T-helper 1 cell treated with Interleukin-12 subunit alpha and Interleukin-12 subunit beta and Interleukin-4 antibody, amounts not matched to agents 30 μg/mL and 1 μg/mL, for 36 hours (primary cell): ENCODE measurements around the gene ARID3C.

ENCODE experiments used
- H3K27ac Mint-ChIP-seq: one replicate; pipeline ENCODE4 v1.8.0; 2021; ENCODE audit warnings: mild to moderate bottlenecking, mixed read lengths
- H3K27me3 Mint-ChIP-seq: one replicate; pipeline ENCODE4 v1.8.0; 2021; ENCODE audit warnings: low read depth, mixed read lengths
- H3K36me3 Mint-ChIP-seq: one replicate; pipeline ENCODE4 v1.8.0; 2021; ENCODE audit warnings: low read depth, mixed read lengths
- H3K4me1 Mint-ChIP-seq: one replicate; pipeline ENCODE4 v1.8.0; 2021; ENCODE audit warnings: low read depth, mixed read lengths
- H3K4me3 Mint-ChIP-seq: one replicate; pipeline ENCODE4 v1.8.0; 2021; ENCODE audit warnings: mild to moderate bottlenecking, moderate library complexity, mixed read lengths
- H3K9me3 Mint-ChIP-seq: one replicate; pipeline ENCODE4 v1.8.0; 2021; ENCODE audit warnings: mixed read lengths

Gene ARID3C

GRCh38 chr9:34625186-34625486 is 3.7 kb downstream of the ARID3C start:
- Mint-ChIP-seq H3K4me3 (no peak overlapping the region), H3K4me1 (peaks cover 21% of the 10 kb centered on the region), H3K27me3 (peaks cover 75% of the 10 kb centered on the region), H3K36me3 (peaks cover 9% of the 10 kb centered on the region), H3K27ac (no peak overlapping the region), H3K9me3 (no peaks in the 10 kb centered on the region)

- Mint-ChIP-seq H3K4me1 (peaks cover 24% of the 10 kb centered on the region), H3K4me3 (no peak overlapping the region), H3K27ac (no peak overlapping the region), H3K9me3 (no peaks in the 10 kb centered on the region), H3K27me3 (peaks cover 70% of the 10 kb centered on the region), H3K36me3 (peaks cover 9% of the 10 kb centered on the region)
Observed at GRCh38 chr9:34624475-34625185, 4.2 kb downstream of the ARID3C start.

GRCh38 chr9:34623374-34624235 is 5.3 kb downstream of the ARID3C start:
- Mint-ChIP-seq H3K4me3 (no peak overlapping the region), H3K9me3 (no peaks in the 10 kb centered on the region), H3K36me3 (peaks cover 9% of the 10 kb centered on the region), H3K4me1 (peaks cover 27% of the 10 kb centered on the region), H3K27me3 (peaks cover 62% of the 10 kb centered on the region), H3K27ac (no peak overlapping the region)

GRCh38 chr9:34620061-34620994 is 8.5 kb downstream of the ARID3C start, which contains the start of gene DCTN3:
DCTN3 (minus strand) TSS chr9:34620495; CDS start chr9:34620464, 31 bp downstream.
- H3K9me3 Mint-ChIP-seq, result no peaks in the 10 kb centered on the region
- H3K4me1 Mint-ChIP-seq, result peaks cover 21% of the 10 kb centered on the region
- H3K4me3 Mint-ChIP-seq, result peak within 1 kb of the TSS; percentile 91
- H3K36me3 Mint-ChIP-seq, result peaks cover 26% of the 10 kb centered on the region
- peaks cover 31% of the 10 kb centered on the region for H3K27me3 Mint-ChIP-seq
- peak within 1 kb of the TSS; percentile 69 for H3K27ac Mint-ChIP-seq

- H3K27ac Mint-ChIP-seq, result no peak overlapping the region
- H3K27me3 Mint-ChIP-seq, result no peaks in the 10 kb centered on the region
- peaks cover 26% of the 10 kb centered on the region for H3K4me1 Mint-ChIP-seq
Observed at GRCh38 chr9:34615132-34615531, 13.7 kb downstream of the ARID3C start.

GRCh38 chr9:34612788-34613390 is 16.0 kb downstream of the ARID3C start:
- Mint-ChIP-seq H3K4me3 (peak overlapping the region; percentile 92), H3K36me3 (peaks cover 20% of the 10 kb centered on the region), H3K9me3 (no peaks in the 10 kb centered on the region), H3K27me3 (no peaks in the 10 kb centered on the region), H3K27ac (peak overlapping the region; percentile 82), H3K4me1 (peaks cover 17% of the 10 kb centered on the region)

More at GRCh38 chr9:34615132-34615531, 13.7 kb downstream of the ARID3C start:
- no peak overlapping the region for H3K4me3 Mint-ChIP-seq
- H3K36me3 Mint-ChIP-seq, result peaks cover 26% of the 10 kb centered on the region
- H3K9me3 Mint-ChIP-seq, result no peaks in the 10 kb centered on the region

GRCh38 chr9:34611811-34612787 is 16.8 kb downstream of the ARID3C start, which contains the start of gene RPP25L:
RPP25L (minus strand) TSS chr9:34612097; CDS start chr9:34611296, 801 bp downstream.
- Mint-ChIP-seq H3K4me1 (peaks cover 17% of the 10 kb centered on the region), H3K4me3 (peak within 1 kb of the TSS; percentile 92), H3K9me3 (no peaks in the 10 kb centered on the region), H3K36me3 (peaks cover 14% of the 10 kb centered on the region), H3K27me3 (no peaks in the 10 kb centered on the region), H3K27ac (peak within 1 kb of the TSS; percentile 91)

- peaks cover 8% of the 10 kb centered on the region for H3K36me3 Mint-ChIP-seq
- peaks cover 17% of the 10 kb centered on the region for H3K4me1 Mint-ChIP-seq
- H3K4me3 Mint-ChIP-seq, result peak overlapping the region; percentile 92
- H3K9me3 Mint-ChIP-seq, result no peaks in the 10 kb centered on the region
- no peaks in the 10 kb centered on the region for H3K27me3 Mint-ChIP-seq
- peak overlapping the region; percentile 91 for H3K27ac Mint-ChIP-seq
Observed at GRCh38 chr9:34611251-34611810, 17.5 kb downstream of the ARID3C start.

GRCh38 chr9:34610434-34611206 is 18.2 kb downstream of the ARID3C start:
- H3K36me3 Mint-ChIP-seq, result peaks cover 6% of the 10 kb centered on the region
- peak overlapping the region; percentile 42 for H3K4me3 Mint-ChIP-seq
- H3K27ac Mint-ChIP-seq, result no peak overlapping the region
- no peaks in the 10 kb centered on the region for H3K9me3 Mint-ChIP-seq
- no peaks in the 10 kb centered on the region for H3K27me3 Mint-ChIP-seq
- peaks cover 17% of the 10 kb centered on the region for H3K4me1 Mint-ChIP-seq

GRCh38 chr9:34607331-34607730 is 21.5 kb downstream of the ARID3C start:
- H3K36me3 Mint-ChIP-seq, result no peaks in the 10 kb centered on the region
- peaks cover 8% of the 10 kb centered on the region for H3K4me1 Mint-ChIP-seq
- no peak overlapping the region for H3K4me3 Mint-ChIP-seq
- H3K27me3 Mint-ChIP-seq, result peaks cover 14% of the 10 kb centered on the region
- no peak overlapping the region for H3K27ac Mint-ChIP-seq
- H3K9me3 Mint-ChIP-seq, result no peaks in the 10 kb centered on the region

GRCh38 chr9:34606905-34607304 is 22.0 kb downstream of the ARID3C start:
- H3K9me3 Mint-ChIP-seq, result no peaks in the 10 kb centered on the region
- no peak overlapping the region for H3K27ac Mint-ChIP-seq
- peaks cover 6% of the 10 kb centered on the region for H3K4me1 Mint-ChIP-seq
- peaks cover 14% of the 10 kb centered on the region for H3K27me3 Mint-ChIP-seq
- H3K36me3 Mint-ChIP-seq, result no peaks in the 10 kb centered on the region
- no peak overlapping the region for H3K4me3 Mint-ChIP-seq

- Mint-ChIP-seq H3K27ac (no peak overlapping the region), H3K27me3 (peaks cover 21% of the 10 kb centered on the region), H3K36me3 (no peaks in the 10 kb centered on the region), H3K4me1 (peaks cover under 1% of the 10 kb centered on the region), H3K4me3 (no peak overlapping the region), H3K9me3 (no peaks in the 10 kb centered on the region)
Observed at GRCh38 chr9:34606190-34606589, 22.7 kb downstream of the ARID3C start.
